ENCODE data around the gene ERGIC3.

The ERGIC3 gene

DNA sequence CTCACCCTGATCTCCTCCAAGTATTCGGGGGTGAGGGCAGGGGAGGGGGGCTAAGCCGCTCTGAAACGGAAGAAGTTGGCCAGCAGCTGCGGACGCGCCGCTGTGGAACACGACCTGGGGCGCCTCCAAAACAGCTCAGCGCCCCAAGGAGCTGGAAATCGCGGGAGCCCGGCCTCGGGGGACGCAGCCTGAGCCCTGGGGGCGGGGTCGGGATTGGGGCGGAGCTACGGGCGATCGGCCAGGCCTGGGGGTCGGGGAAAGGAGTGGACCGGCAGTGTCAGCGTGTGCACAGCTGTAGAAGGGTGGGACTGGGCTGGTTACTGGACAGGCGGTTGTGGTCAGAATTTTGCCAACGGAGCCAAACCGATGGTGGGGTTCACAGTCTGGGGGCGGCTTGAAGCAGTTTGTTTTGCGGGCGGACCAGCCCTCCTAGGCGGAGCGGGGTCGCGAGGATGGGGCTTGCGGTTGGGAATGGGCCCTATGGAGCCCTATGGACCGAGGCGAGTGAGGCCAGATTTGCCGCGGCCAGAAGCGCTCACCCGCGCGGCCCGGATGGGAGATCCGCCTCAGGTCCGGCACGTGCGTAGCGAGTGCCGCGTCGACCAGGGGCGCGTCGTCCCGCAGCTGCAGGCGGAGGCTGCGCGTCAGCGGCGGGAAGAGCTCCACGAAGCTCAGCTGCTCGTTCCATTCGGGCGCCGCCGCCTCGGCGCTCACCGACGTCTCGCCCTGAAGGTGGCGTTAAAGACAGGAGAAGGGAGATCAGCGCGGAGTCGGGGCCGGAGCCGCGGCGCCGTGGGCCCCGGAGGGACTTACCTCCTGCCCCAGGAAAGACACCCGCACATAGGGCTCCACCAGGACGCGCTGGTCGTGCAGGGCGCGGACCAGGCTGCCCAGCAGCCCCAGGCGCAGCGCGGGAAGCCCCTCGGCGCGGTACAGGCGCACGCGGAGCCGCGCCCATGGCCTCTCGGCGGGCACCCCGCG lies 59.4 kb downstream of the ERGIC3 start:
- Histone ChIP-seq H4K20me1 (peaks cover 14% of the 10 kb centered on the region; the same call in 1 of the 2 replicates), H3K27ac (no peak overlapping the region), H3K4me1 (peaks cover 11% of the 10 kb centered on the region), H3K36me3 (no peaks in the 10 kb centered on the region), H3K9ac (no peak overlapping the region), H3K4me3 (peak overlapping the region; percentile 56), H3K4me2 (peak overlapping the region; percentile 77), H3K9me3 (peaks cover 6% of the 10 kb centered on the region; the same call in 1 of the 2 replicates), H3K27me3 (peaks cover 38% of the 10 kb centered on the region)
- TF ChIP-seq Cebpa-rat (IDR thresholded peaks at IDR 0.05) = no peak

DNA sequence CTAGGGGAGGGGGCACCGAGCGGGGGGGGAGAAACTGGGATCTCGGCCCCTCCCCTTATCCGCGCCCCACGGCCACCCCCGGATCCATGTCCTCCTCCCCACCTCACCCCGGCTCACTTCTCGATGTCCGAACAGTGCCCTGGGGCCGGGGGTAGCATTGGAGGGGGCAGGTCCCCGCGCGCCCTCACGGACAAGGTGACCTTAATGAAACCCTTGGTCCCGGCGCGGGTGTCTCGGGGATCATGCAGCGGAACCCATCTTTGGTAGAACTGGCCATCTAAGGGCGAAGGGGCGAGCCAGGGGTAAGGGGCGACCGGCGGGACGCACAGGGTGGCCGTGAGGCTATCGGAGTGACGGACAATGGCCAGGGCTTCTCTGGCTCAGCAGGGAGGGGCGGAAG lies 60.1 kb downstream of the ERGIC3 start:
- Histone ChIP-seq H3K9ac (no peak overlapping the region), H3K4me3 (peak overlapping the region; percentile 56)

DNA sequence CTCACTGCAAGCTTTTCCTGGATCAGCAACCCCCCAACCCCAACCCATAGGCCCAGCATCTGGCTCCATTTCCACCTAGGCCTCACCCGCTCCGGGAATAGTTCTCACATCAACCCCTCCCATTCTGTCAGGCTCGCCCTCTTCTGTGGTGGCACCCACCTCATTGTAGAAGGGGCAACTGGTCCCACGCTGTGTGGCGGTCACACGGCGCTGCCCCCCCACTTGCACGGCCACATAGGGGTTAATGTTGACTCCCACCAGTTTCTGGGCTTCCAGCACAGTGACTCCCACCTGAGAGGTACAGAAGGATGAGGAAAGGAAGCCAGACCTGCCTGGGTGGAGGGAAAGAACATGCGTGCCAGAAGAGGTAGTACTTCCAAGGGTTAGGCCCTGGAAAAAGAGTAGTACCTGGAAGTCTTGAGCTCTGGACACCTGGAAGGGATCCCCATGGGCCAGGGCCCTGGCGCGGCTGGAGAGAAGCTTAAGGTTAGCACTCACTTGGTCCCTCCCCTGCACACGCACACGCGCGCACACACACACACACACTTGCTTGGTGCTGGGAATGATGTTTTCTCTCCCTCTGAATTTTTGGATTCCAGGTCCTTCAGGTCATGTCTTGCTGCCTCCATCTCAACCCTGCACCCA lies 61.1 kb downstream of the ERGIC3 start:
- H3K27ac ChIP-seq = no peak overlapping the region
- H4K20me1 ChIP-seq = peaks cover 14% of the 10 kb centered on the region; the same call in 1 of the 2 replicates
- H3K36me3 ChIP-seq = no peaks in the 10 kb centered on the region
- H3K4me1 ChIP-seq = peaks cover 19% of the 10 kb centered on the region
- H3K9ac ChIP-seq = no peak overlapping the region
- H3K9me3 ChIP-seq = peaks cover 6% of the 10 kb centered on the region; the same call in 1 of the 2 replicates
- no peak for TF ChIP-seq Cebpa-rat (IDR thresholded peaks at IDR 0.05)
- H3K4me2 ChIP-seq = no peak overlapping the region
- no peak overlapping the region for H3K4me3 ChIP-seq
- H3K27me3 ChIP-seq = peaks cover 38% of the 10 kb centered on the region

More for the DNA sequence above, 60.1 kb downstream of the ERGIC3 start:
- H3K4me1 ChIP-seq = peaks cover 15% of the 10 kb centered on the region
- peaks cover 38% of the 10 kb centered on the region for H3K27me3 ChIP-seq
- peak overlapping the region; percentile 77 for H3K4me2 ChIP-seq
- peaks cover 14% of the 10 kb centered on the region; the same call in 1 of the 2 replicates for H4K20me1 ChIP-seq
- H3K27ac ChIP-seq = no peak overlapping the region
- H3K36me3 ChIP-seq = no peaks in the 10 kb centered on the region
- peaks cover 6% of the 10 kb centered on the region; the same call in 1 of the 2 replicates for H3K9me3 ChIP-seq
- no peak for TF ChIP-seq Cebpa-rat (IDR thresholded peaks at IDR 0.05)

DNA sequence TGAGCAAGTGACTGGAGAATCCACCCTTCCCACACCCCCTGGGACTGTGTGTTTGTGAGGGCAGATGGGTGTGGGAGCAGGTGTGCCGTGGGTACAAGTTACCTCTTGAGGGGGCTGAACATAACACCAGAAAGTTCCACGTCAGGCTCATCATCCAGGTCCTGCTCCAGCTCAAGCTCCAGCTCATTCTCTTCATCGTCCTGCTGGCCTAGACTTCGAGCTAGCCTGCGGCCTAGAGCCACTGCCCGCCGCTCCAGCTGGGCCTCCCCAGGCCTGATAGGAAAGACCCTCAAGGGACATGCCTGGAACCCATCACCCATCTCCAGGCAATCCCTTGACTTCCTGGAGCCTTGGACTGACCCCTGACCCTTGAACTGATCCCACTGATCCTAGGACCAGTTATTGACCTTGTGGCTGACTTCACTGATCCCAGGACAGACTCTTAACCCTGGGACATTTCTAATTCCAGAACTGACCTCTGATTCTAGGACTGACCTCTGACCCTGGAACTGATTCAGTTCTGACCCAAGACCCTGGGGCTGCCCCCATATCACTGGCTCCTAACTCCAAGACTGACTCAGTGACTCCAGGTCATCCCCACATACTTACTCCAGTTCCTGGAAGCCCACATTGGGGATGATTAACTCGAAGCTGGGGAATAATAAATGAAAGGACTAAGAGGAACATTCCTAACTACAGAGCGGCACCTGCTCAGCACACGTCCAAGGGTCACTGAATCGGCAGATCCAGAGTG lies 62.0 kb downstream of the ERGIC3 start:
- Histone ChIP-seq H4K20me1 (peaks cover 14% of the 10 kb centered on the region; the same call in 1 of the 2 replicates), H3K9ac (no peak overlapping the region), H3K36me3 (no peaks in the 10 kb centered on the region), H3K4me2 (no peak overlapping the region), H3K4me3 (no peak overlapping the region), H3K9me3 (peaks cover 6% of the 10 kb centered on the region; the same call in 1 of the 2 replicates), H3K27ac (no peak overlapping the region), H3K27me3 (peaks cover 38% of the 10 kb centered on the region), H3K4me1 (peaks cover 19% of the 10 kb centered on the region)
- TF ChIP-seq Cebpa-rat (IDR thresholded peaks at IDR 0.05) = no peak

DNA sequence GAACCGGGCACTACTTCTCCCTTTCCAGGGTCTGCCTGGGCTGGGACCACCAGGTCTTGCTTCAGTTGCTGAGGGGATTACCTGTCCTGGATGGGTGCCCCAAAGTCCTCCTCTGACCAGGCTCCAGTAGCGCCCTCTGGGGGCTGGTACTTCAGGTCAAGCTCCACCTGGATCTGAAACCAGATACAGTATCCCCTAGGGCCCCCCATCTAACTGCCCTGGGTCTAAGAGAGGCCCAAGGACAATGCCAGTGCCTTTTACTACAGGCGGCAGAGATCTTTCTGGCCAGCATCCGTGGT lies 62.5 kb downstream of the ERGIC3 start:
- H3K4me1 ChIP-seq = peaks cover 19% of the 10 kb centered on the region
- H3K9me3 ChIP-seq = peaks cover 6% of the 10 kb centered on the region; the same call in 1 of the 2 replicates

DNA sequence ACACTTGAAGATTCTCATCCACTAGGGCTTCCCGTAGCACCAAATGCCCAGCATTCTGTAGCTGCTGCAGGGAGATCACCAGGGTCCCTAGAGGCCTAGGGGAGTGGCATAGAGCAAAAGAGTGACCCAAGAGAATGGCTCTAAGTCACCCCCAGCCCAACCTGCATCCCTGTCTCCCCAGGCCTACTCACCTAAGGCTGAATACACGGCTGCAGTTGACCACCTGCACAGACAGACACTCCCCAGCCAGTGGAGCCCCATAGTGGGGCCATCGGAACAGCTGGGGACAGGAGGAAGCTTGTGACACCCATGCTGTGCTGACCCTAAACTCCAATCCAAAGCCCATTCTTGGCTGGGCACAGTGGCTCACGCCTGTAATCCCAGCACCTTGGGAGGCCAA lies 64.2 kb downstream of the ERGIC3 start:
- H3K4me1 ChIP-seq = peaks cover 16% of the 10 kb centered on the region
- H3K4me2 ChIP-seq = no peak overlapping the region
- no peak overlapping the region for H3K9ac ChIP-seq
- peaks cover 23% of the 10 kb centered on the region for H3K27me3 ChIP-seq
- H4K20me1 ChIP-seq = peaks cover 10% of the 10 kb centered on the region; the same call in 1 of the 2 replicates
- H3K9me3 ChIP-seq = peaks cover 6% of the 10 kb centered on the region; the same call in 1 of the 2 replicates
- H3K36me3 ChIP-seq = no peaks in the 10 kb centered on the region
- H3K4me3 ChIP-seq = no peak overlapping the region
- H3K27ac ChIP-seq = no peak overlapping the region
- no peak for TF ChIP-seq Cebpa-rat (IDR thresholded peaks at IDR 0.05)

More for the DNA sequence above, 62.5 kb downstream of the ERGIC3 start:
- no peak for TF ChIP-seq Cebpa-rat (IDR thresholded peaks at IDR 0.05)
- Histone ChIP-seq H3K36me3 (no peaks in the 10 kb centered on the region), H3K4me2 (no peak overlapping the region), H3K4me3 (no peak overlapping the region), H3K9ac (no peak overlapping the region), H4K20me1 (peaks cover 14% of the 10 kb centered on the region; the same call in 1 of the 2 replicates), H3K27ac (no peak overlapping the region), H3K27me3 (peaks cover 38% of the 10 kb centered on the region)

Measured in BLaER1 (cell line).